ENCODE measurements around the gene NRXN3.

NRXN3 gene

DNA sequence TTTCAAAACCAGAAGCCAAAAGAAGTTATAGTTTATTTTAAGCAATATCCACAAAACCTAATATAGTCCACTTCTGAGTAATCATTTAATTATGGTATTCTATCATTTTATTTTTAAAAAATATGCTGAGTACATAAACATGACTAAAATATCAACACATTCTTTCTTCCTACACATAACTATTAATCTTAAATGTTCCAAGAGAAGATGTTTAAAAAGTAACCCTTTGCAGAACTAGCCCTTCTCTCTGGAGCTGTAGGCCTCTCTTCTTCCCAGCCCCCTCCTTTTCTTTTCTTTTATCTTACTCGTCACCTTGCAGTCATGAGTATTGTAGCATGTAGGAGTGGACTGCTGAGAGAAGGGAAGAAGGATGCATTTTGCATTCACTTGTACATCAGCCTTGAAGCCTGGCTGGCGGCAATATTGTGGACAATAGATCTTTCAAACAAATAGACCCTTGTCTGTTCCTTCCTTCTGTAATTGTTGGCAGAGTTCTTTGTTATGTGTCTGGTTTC, 941.9 kb downstream of the NRXN3 start:
- no peaks in the 10 kb centered on the region for H4K20me1 ChIP-seq
- H3K36me3 ChIP-seq, result no peaks in the 10 kb centered on the region
- H3K4me1 ChIP-seq, result no peaks in the 10 kb centered on the region
- no peaks in the 10 kb centered on the region for H3K9me3 ChIP-seq (replicated peaks in 1 of 11)
- no peak overlapping the region for H3K9ac ChIP-seq
- no peak overlapping the region for H3K4me3 ChIP-seq
- H3K27me3 ChIP-seq, result no peaks in the 10 kb centered on the region
- H3K4me2 ChIP-seq, result no peak overlapping the region
- TF ChIP-seq Cebpa-rat (IDR thresholded peaks at IDR 0.05), result no peak
- H3K27ac ChIP-seq, result no peak overlapping the region

DNA sequence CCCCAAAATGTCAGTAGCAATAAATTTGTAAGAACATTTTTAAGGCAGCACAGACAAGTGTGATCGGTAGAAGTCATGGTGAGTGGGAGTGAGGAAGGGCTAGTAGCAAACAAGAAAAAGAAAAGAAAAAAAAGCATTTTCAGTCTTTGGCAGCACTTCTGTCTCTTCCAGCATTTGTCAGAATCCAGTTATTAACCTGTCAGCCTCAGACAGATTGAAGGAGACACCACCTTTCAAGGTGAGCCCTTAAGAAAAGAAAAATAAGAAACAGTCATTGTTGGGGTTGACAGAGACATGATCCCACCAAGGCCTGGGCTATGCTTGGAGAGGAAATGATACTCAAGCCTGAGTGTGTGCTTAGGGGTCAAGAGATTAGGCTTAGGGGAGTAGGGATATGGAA, 947.4 kb downstream of the NRXN3 start:
- H4K20me1 ChIP-seq, result no peaks in the 10 kb centered on the region
- H3K27ac ChIP-seq, result no peak overlapping the region
- no peak overlapping the region for H3K4me3 ChIP-seq
- no peaks in the 10 kb centered on the region for H3K9me3 ChIP-seq (replicated peaks in 1 of 11)
- H3K4me1 ChIP-seq, result no peaks in the 10 kb centered on the region
- no peak overlapping the region for H3K9ac ChIP-seq
- H3K36me3 ChIP-seq, result no peaks in the 10 kb centered on the region
- H3K27me3 ChIP-seq, result no peaks in the 10 kb centered on the region
- H3K4me2 ChIP-seq, result no peak overlapping the region
- no peak for TF ChIP-seq Cebpa-rat (IDR thresholded peaks at IDR 0.05)

DNA sequence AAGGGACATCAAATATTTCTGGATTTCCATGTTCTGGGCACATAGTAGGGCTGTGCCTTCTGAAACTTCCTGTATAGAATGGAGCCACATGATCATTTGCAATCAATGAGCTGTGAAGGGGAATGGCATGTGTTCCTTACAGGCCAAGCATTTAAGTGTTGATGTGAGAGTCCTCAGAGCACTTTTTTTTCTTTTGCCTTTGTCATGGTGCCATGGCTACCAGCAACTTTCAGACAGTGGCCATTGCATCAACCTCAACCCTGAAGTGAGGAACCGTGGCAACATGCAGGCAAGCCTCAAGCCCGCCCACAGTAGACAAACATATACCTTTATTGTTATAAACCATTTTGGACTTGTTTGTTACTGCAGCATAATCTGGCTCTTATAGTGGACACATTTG, 948.1 kb downstream of the NRXN3 start:
- Histone ChIP-seq H3K27me3 (no peaks in the 10 kb centered on the region), H3K4me2 (no peak overlapping the region), H3K27ac (no peak overlapping the region), H3K9ac (no peak overlapping the region), H3K4me1 (no peaks in the 10 kb centered on the region), H4K20me1 (no peaks in the 10 kb centered on the region), H3K36me3 (no peaks in the 10 kb centered on the region), H3K4me3 (no peak overlapping the region), H3K9me3 (replicated peaks in 1 of 11) (no peaks in the 10 kb centered on the region)
- no peak for TF ChIP-seq Cebpa-rat (IDR thresholded peaks at IDR 0.05)

DNA sequence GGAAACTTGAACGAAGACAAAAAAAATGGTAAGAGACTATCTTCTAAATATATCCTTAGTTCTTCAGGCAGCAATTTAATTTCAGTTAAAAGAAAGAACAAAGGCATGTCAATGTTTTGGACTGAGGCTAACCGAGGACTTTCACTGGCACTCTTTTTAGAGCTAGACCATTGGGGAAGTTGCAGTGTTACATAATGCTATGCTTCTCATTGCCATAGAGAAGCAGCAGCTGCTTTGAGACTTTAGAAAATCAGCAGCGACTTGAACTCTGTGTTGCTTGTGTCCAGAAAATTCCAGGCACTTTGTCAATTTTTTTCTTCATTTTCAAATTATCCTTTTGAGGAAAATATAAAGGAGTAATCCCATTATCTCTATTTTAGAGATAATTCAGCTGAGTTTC, 964.2 kb downstream of the NRXN3 start:
- Histone ChIP-seq H3K4me2 (no peak overlapping the region), H4K20me1 (no peaks in the 10 kb centered on the region), H3K9me3 (replicated peaks in 1 of 11) (peaks cover 0 to 5% (median 0%) of the 10 kb centered on the region in 11 experiments; a peak in 1 of 22 replicates), H3K4me3 (no peak overlapping the region), H3K36me3 (no peaks in the 10 kb centered on the region), H3K9ac (no peak overlapping the region), H3K27ac (no peak overlapping the region), H3K4me1 (no peaks in the 10 kb centered on the region), H3K27me3 (no peaks in the 10 kb centered on the region)
- no peak for TF ChIP-seq Cebpa-rat (IDR thresholded peaks at IDR 0.05)

- Histone ChIP-seq H3K27me3 (no peaks in the 10 kb centered on the region), H3K9ac (no peak overlapping the region), H3K4me2 (no peak overlapping the region), H3K4me1 (no peaks in the 10 kb centered on the region), H3K4me3 (no peak overlapping the region), H3K36me3 (no peaks in the 10 kb centered on the region), H4K20me1 (no peaks in the 10 kb centered on the region), H3K9me3 (replicated peaks in 1 of 11) (peaks cover 0 to 5% (median 0%) of the 10 kb centered on the region in 11 experiments; a peak in 1 of 22 replicates), H3K27ac (no peak overlapping the region)
- no peak for TF ChIP-seq Cebpa-rat (IDR thresholded peaks at IDR 0.05)
These were observed 966.2 kb downstream of the NRXN3 start for GRCh38 chr14:79136071-79137044.

GRCh38 chr14:79137045-79137430, 966.9 kb downstream of the NRXN3 start:
- H3K27me3 ChIP-seq, result no peaks in the 10 kb centered on the region
- H3K4me3 ChIP-seq, result no peak overlapping the region
- H3K27ac ChIP-seq, result no peak overlapping the region
- no peak overlapping the region for H3K9ac ChIP-seq
- no peak overlapping the region for H3K4me2 ChIP-seq
- no peaks in the 10 kb centered on the region for H4K20me1 ChIP-seq
- no peaks in the 10 kb centered on the region for H3K9me3 ChIP-seq (replicated peaks in 1 of 11)
- no peaks in the 10 kb centered on the region for H3K4me1 ChIP-seq
- no peaks in the 10 kb centered on the region for H3K36me3 ChIP-seq
- TF ChIP-seq Cebpa-rat (IDR thresholded peaks at IDR 0.05), result no peak

GRCh38 chr14:79137836-79138235, 967.7 kb downstream of the NRXN3 start:
- no peaks in the 10 kb centered on the region for H4K20me1 ChIP-seq
- H3K27ac ChIP-seq, result no peak overlapping the region
- H3K4me1 ChIP-seq, result no peaks in the 10 kb centered on the region
- no peak overlapping the region for H3K4me3 ChIP-seq
- H3K27me3 ChIP-seq, result no peaks in the 10 kb centered on the region
- H3K9me3 ChIP-seq (replicated peaks in 1 of 11), result no peaks in the 10 kb centered on the region
- no peak overlapping the region for H3K4me2 ChIP-seq
- H3K9ac ChIP-seq, result no peak overlapping the region
- TF ChIP-seq Cebpa-rat (IDR thresholded peaks at IDR 0.05), result no peak
- no peaks in the 10 kb centered on the region for H3K36me3 ChIP-seq

DNA sequence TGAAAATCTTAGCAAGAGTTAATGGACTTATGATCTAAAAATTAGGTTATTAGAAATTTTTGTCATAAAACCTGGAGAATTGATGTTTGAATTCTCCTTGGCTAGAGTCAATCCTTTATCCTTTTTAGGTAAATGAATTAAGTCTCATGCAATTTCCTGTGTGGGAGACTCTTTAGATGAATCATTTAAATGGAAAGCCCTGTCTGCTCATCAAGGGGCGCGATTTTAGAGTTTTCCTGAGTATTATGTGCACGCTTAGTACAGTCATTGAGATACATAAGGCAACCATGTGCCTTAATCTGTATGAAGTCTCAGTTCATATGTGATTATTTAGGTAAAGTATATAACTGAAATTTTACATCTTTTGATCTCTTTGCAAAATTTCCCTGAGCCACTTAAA, 974.7 kb downstream of the NRXN3 start:
- no peak overlapping the region for H3K27ac ChIP-seq
- no peaks in the 10 kb centered on the region for H3K27me3 ChIP-seq
- no peaks in the 10 kb centered on the region for H3K36me3 ChIP-seq
- no peaks in the 10 kb centered on the region for H3K4me1 ChIP-seq
- H3K9ac ChIP-seq, result no peak overlapping the region
- H3K4me3 ChIP-seq, result no peak overlapping the region
- TF ChIP-seq Cebpa-rat (IDR thresholded peaks at IDR 0.05), result no peak
- no peaks in the 10 kb centered on the region for H3K9me3 ChIP-seq (replicated peaks in 1 of 11)
- H4K20me1 ChIP-seq, result no peaks in the 10 kb centered on the region
- no peak overlapping the region for H3K4me2 ChIP-seq

DNA sequence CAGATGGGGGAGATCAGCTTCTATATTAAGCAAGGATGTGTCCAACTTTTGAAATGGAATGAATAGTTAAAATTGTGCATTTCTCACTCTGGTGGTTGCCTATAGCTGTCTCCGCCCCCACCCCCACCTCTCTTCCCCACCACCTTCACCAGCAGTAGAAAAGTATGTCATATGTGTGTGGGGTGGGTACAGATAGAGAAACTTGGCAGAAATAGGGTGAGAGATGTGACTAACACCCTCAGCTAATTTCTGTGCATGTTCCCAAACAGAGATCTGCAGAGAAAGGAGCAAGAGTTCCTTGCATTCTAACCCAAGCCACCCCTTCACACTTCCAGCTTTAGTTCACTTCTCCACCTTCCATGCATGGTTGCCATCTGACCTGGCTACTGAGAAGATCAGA, 980.1 kb downstream of the NRXN3 start:
- TF ChIP-seq Cebpa-rat (IDR thresholded peaks at IDR 0.05), result no peak

DNA sequence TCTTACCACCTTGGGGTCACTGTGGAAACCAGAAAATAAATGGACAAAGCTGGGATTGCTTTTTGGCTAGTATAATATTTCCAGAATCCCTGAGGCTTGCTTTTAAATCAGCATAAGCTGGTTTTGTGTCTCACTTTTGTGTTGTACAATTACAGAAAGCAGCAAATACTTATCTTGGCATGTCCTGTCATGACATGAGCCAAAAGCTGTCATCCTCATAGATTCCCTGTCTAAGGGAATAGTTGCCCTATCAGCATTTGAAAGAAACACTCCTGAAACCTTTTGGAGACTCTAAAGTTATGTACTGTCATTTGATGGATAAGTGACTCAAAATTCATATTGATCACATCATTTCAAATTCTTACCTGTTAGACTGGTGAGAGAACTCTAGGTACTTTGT, 987.2 kb downstream of the NRXN3 start:
- H3K27me3 ChIP-seq, result no peaks in the 10 kb centered on the region
- no peaks in the 10 kb centered on the region for H3K36me3 ChIP-seq
- H3K27ac ChIP-seq, result no peak overlapping the region
- no peaks in the 10 kb centered on the region for H3K9me3 ChIP-seq (replicated peaks in 1 of 11)
- H4K20me1 ChIP-seq, result no peaks in the 10 kb centered on the region
- H3K4me1 ChIP-seq, result no peaks in the 10 kb centered on the region
- H3K4me2 ChIP-seq, result no peak overlapping the region
- TF ChIP-seq Cebpa-rat (IDR thresholded peaks at IDR 0.05), result no peak
- no peak overlapping the region for H3K9ac ChIP-seq
- H3K4me3 ChIP-seq, result no peak overlapping the region

More for the DNA sequence above, 980.1 kb downstream of the NRXN3 start:
- H3K9ac ChIP-seq, result no peak overlapping the region
- no peak overlapping the region for H3K4me2 ChIP-seq
- no peak overlapping the region for H3K4me3 ChIP-seq
- no peaks in the 10 kb centered on the region for H4K20me1 ChIP-seq
- H3K27ac ChIP-seq, result no peak overlapping the region
- no peaks in the 10 kb centered on the region for H3K4me1 ChIP-seq
- no peaks in the 10 kb centered on the region for H3K9me3 ChIP-seq (replicated peaks in 1 of 11)
- H3K36me3 ChIP-seq, result no peaks in the 10 kb centered on the region
- no peaks in the 10 kb centered on the region for H3K27me3 ChIP-seq

All from BLaER1 treated with 17β-estradiol and CSF1 and Interleukin-3, amounts not matched to agents 10 nM and 100 nM (cell line).